Vagina (tissue), 2 donors: ENCODE measurements around the gene EP400. TPM values are rescaled to one million over a fixed set of nuclear protein-coding genes. Genes with fewer than 3 reads are reported as not detected.

Experiments used
- DNase-seq, 2 donors: peaks; one replicate each; pipeline ENCODE4 v3.0.0-alpha.2; 2017; ENCODE audit errors: extremely low spot score in 2 of 2
- H3K27ac ChIP-seq: fragments of 200-600 bp; sonication (generic); one replicate; pipeline ENCODE4 v1.5.1; 2019
- H3K27me3 ChIP-seq: fragments of 200-600 bp; sonication (generic); one replicate; pipeline ENCODE4 v1.5.1; 2019
- H3K36me3 ChIP-seq, 2 donors: fragments of 200-600 bp; sonication (generic); one replicate each; pipeline ENCODE4 v1.5.1; 2017 to 2019
- H3K4me1 ChIP-seq: fragments of 200-600 bp; sonication (generic); one replicate; pipeline ENCODE4 v1.5.1; 2019
- H3K4me3 ChIP-seq, 2 donors: fragments of 200-600 bp; sonication (generic); 1 replicate in 1 of 2; 2 replicates in 1 of 2; pipeline ENCODE4 v1.5.1; 2016 to 2019
- H3K9me3 ChIP-seq: fragments of 200-600 bp; sonication (generic); one replicate; pipeline ENCODE4 v1.5.1; 2019
- CTCF ChIP-seq, 3 experiments: fragments of 450-650 bp in 2 of 3; fragments of 200-600 bp in 1 of 3; sonication (generic) in 1 of 3; IDR thresholded peaks; one replicate each; pipeline ENCODE4 v1.5.1; 2017 to 2019; ENCODE audit warnings: antibody characterized with exemption in 3 of 3, mild to moderate bottlenecking in 2 of 3, moderate library complexity in 2 of 3
- POLR2A ChIP-seq, 2 donors: fragments of 450-650 bp; IDR thresholded peaks; one replicate each; pipeline ENCODE4 v1.6.1; 2017; ENCODE audit warnings: antibody characterized with exemption in 2 of 2, mild to moderate bottlenecking in 2 of 2, moderate library complexity in 2 of 2
- POLR2AphosphoS5 ChIP-seq, 2 donors: sonication (generic); formaldehyde crosslinking; IDR thresholded peaks; one replicate each; pipeline ENCODE4 v1.9.0; 2017; ENCODE audit warnings: antibody characterized with exemption in 2 of 2, mild to moderate bottlenecking in 2 of 2, low read depth in 1 of 2; ENCODE audit not compliant: insufficient read depth in 1 of 2
- intact Hi-C: fragments of 100-400 bp; cut with DNase I; formaldehyde crosslinking; loops from one replicate; pipeline ENCODE4 v1.15.1; 2023
- total RNA-seq: library from RNA; depleted of rRNA; stranded (reverse); fragments of >200 nt; gene quantifications from one replicate; pipeline ENCODE4 v1.2.3, GENCODE V29; 2016

EP400 gene
- total RNA-seq, 1 donor from 2014 or later, result 35.6 TPM

GRCh38 chr12:131962069-131962468 is 12.3 kb downstream of the EP400 start:
- TF ChIP-seq POLR2A (IDR thresholded peaks at IDR 0.05), result no peak
- TF ChIP-seq CTCF (IDR thresholded peaks at IDR 0.05), result no peak
- TF ChIP-seq POLR2AphosphoS5 (IDR thresholded peaks at IDR 0.05; ENCODE audit: insufficient read depth in 1 of 2, low read depth in 1 of 2), result no peak
- Histone ChIP-seq H3K27ac (no peak overlapping the region), H3K4me3 (no peak overlapping the region), H3K9me3 (no peaks in the 10 kb centered on the region), H3K4me1 (peaks cover 50% of the 10 kb centered on the region), H3K36me3 (peaks cover 0 to 12% of the 10 kb centered on the region in 2 donors), H3K27me3 (no peaks in the 10 kb centered on the region)
- intact Hi-C loops, result no loop called here
- DNase-seq, result no peak

GRCh38 chr12:131963381-131963780 is 13.6 kb downstream of the EP400 start:
- peaks cover 0 to 12% of the 10 kb centered on the region in 2 donors for H3K36me3 ChIP-seq
- H3K27ac ChIP-seq, result no peak overlapping the region
- DNase-seq, result no peak
- intact Hi-C loops, result no loop called here
- no peaks in the 10 kb centered on the region for H3K27me3 ChIP-seq
- no peak for TF ChIP-seq CTCF (IDR thresholded peaks at IDR 0.05)
- no peak for TF ChIP-seq POLR2AphosphoS5 (IDR thresholded peaks at IDR 0.05; ENCODE audit: insufficient read depth in 1 of 2, low read depth in 1 of 2)
- no peak for TF ChIP-seq POLR2A (IDR thresholded peaks at IDR 0.05)
- no peak overlapping the region for H3K4me3 ChIP-seq
- H3K9me3 ChIP-seq, result no peaks in the 10 kb centered on the region
- H3K4me1 ChIP-seq, result peaks cover 39% of the 10 kb centered on the region

- DNase-seq, result no peak
- H3K9me3 ChIP-seq, result no peaks in the 10 kb centered on the region
- peaks cover 0 to 12% of the 10 kb centered on the region in 2 donors for H3K36me3 ChIP-seq
- intact Hi-C loops, result no loop called here
- no peaks in the 10 kb centered on the region for H3K27me3 ChIP-seq
- peaks cover 29% of the 10 kb centered on the region for H3K4me1 ChIP-seq
- no peak for TF ChIP-seq POLR2A (IDR thresholded peaks at IDR 0.05)
- TF ChIP-seq POLR2AphosphoS5 (IDR thresholded peaks at IDR 0.05; ENCODE audit: insufficient read depth in 1 of 2, low read depth in 1 of 2), result no peak
- TF ChIP-seq CTCF (IDR thresholded peaks at IDR 0.05), result no peak
- H3K27ac ChIP-seq, result no peak overlapping the region
- no peak overlapping the region for H3K4me3 ChIP-seq
These were observed 15.3 kb downstream of the EP400 start for GRCh38 chr12:131965073-131965472.

- intact Hi-C loops, result no loop called here
- TF ChIP-seq POLR2A (IDR thresholded peaks at IDR 0.05) (no peak), CTCF (IDR thresholded peaks at IDR 0.05) (no peak), POLR2AphosphoS5 (IDR thresholded peaks at IDR 0.05; ENCODE audit: insufficient read depth in 1 of 2, low read depth in 1 of 2) (no peak)
- no peaks in the 10 kb centered on the region for H3K36me3 ChIP-seq
- DNase-seq, result no peak
- peaks cover under 1% of the 10 kb centered on the region for H3K4me1 ChIP-seq
- no peaks in the 10 kb centered on the region for H3K9me3 ChIP-seq
- H3K4me3 ChIP-seq, result no peak overlapping the region
- H3K27me3 ChIP-seq, result no peaks in the 10 kb centered on the region
- no peak overlapping the region for H3K27ac ChIP-seq
These were observed 21.5 kb downstream of the EP400 start for GRCh38 chr12:131971226-131971625.

GRCh38 chr12:131975228-131975627 is 25.5 kb downstream of the EP400 start:
- Histone ChIP-seq H3K36me3 (peaks cover 0 to 8% of the 10 kb centered on the region in 2 donors), H3K4me3 (no peak overlapping the region), H3K4me1 (no peaks in the 10 kb centered on the region), H3K9me3 (no peaks in the 10 kb centered on the region), H3K27me3 (no peaks in the 10 kb centered on the region), H3K27ac (no peak overlapping the region)
- intact Hi-C loops, result no loop called here
- DNase-seq, result no peak
- TF ChIP-seq POLR2A (IDR thresholded peaks at IDR 0.05) (no peak), CTCF (IDR thresholded peaks at IDR 0.05) (no peak), POLR2AphosphoS5 (IDR thresholded peaks at IDR 0.05; ENCODE audit: insufficient read depth in 1 of 2, low read depth in 1 of 2) (no peak)
